ENCODE results near the gene TRPM1.
"Not testable (repeated sequence)": the region's sequence is repeated elsewhere in the genome, so short reads cannot be mapped to it uniquely, and the experiment has no call there.

DNA sequence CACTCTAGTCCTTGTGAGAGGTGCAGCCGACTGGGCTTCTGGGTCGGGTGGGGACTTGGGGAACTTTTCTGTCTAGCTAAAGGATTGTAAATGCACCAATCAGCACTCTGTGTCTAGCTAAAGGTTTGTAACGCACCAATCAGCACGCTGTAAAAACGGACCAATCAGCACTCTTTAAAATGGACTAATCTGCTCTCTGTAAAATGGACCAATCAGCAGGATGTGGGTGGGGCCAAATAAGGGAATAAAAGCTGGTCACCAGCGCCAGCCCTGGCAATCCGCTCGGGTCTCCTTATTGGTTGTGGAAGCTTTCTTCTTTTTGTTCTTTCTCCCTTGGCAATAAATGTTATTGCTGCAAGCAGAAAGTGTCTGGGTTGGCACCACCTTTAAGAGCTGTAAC lies 13.5 kb downstream of the TRPM1 start:
- TF ChIP-seq SMC3 (IDR thresholded peaks at IDR 0.05); HOXB5 (CRISPR knock-in tag; IDR thresholded peaks at IDR 0.05); MAZ (IDR thresholded peaks at IDR 0.05; ENCODE audit: borderline replicate concordance, low read depth, low read length); EP300 (IDR thresholded peaks at IDR 0.05); CHD4 (IDR thresholded peaks at IDR 0.05; ENCODE audit: borderline replicate concordance); CEBPB (IDR thresholded peaks at IDR 0.05); JUN (IDR thresholded peaks at IDR 0.05); ESRRA (IDR thresholded peaks at IDR 0.05; ENCODE audit: borderline replicate concordance, low read length); KDM5A (IDR thresholded peaks at IDR 0.05); POLR2A (IDR thresholded peaks at IDR 0.05; ENCODE audit: low read length); RCOR1 (IDR thresholded peaks at IDR 0.05; ENCODE audit: low read depth, low read length): not testable (repeated sequence)
- TF ChIP-seq, protein P1, sequence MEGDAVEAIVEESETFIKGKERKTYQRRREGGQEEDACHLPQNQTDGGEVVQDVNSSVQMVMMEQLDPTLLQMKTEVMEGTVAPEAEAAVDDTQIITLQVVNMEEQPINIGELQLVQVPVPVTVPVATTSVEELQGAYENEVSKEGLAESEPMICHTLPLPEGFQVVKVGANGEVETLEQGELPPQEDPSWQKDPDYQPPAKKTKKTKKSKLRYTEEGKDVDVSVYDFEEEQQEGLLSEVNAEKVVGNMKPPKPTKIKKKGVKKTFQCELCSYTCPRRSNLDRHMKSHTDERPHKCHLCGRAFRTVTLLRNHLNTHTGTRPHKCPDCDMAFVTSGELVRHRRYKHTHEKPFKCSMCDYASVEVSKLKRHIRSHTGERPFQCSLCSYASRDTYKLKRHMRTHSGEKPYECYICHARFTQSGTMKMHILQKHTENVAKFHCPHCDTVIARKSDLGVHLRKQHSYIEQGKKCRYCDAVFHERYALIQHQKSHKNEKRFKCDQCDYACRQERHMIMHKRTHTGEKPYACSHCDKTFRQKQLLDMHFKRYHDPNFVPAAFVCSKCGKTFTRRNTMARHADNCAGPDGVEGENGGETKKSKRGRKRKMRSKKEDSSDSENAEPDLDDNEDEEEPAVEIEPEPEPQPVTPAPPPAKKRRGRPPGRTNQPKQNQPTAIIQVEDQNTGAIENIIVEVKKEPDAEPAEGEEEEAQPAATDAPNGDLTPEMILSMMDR (IDR thresholded peaks at IDR 0.05): not testable (repeated sequence)
- TF ChIP-seq, protein P2, sequence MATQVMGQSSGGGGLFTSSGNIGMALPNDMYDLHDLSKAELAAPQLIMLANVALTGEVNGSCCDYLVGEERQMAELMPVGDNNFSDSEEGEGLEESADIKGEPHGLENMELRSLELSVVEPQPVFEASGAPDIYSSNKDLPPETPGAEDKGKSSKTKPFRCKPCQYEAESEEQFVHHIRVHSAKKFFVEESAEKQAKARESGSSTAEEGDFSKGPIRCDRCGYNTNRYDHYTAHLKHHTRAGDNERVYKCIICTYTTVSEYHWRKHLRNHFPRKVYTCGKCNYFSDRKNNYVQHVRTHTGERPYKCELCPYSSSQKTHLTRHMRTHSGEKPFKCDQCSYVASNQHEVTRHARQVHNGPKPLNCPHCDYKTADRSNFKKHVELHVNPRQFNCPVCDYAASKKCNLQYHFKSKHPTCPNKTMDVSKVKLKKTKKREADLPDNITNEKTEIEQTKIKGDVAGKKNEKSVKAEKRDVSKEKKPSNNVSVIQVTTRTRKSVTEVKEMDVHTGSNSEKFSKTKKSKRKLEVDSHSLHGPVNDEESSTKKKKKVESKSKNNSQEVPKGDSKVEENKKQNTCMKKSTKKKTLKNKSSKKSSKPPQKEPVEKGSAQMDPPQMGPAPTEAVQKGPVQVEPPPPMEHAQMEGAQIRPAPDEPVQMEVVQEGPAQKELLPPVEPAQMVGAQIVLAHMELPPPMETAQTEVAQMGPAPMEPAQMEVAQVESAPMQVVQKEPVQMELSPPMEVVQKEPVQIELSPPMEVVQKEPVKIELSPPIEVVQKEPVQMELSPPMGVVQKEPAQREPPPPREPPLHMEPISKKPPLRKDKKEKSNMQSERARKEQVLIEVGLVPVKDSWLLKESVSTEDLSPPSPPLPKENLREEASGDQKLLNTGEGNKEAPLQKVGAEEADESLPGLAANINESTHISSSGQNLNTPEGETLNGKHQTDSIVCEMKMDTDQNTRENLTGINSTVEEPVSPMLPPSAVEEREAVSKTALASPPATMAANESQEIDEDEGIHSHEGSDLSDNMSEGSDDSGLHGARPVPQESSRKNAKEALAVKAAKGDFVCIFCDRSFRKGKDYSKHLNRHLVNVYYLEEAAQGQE (IDR thresholded peaks at IDR 0.05): not testable (repeated sequence)
- TF ChIP-seq, protein P3, sequence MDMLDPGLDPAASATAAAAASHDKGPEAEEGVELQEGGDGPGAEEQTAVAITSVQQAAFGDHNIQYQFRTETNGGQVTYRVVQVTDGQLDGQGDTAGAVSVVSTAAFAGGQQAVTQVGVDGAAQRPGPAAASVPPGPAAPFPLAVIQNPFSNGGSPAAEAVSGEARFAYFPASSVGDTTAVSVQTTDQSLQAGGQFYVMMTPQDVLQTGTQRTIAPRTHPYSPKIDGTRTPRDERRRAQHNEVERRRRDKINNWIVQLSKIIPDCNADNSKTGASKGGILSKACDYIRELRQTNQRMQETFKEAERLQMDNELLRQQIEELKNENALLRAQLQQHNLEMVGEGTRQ (IDR thresholded peaks at IDR 0.05): not testable (repeated sequence)
